HG03460 (cell line): ENCODE results near the gene FOXC2.
A peak's percentile ranks its signal among the peaks of the same experiment; 100 is the strongest.

Source experiments
- ATAC-seq: cut with Tn5 transposase; IDR thresholded peaks from one replicate; pipeline ENCODE4 v1.9.1; 2021; ENCODE audit not compliant: unreplicated experiment

Gene FOXC2

GRCh38 chr16:86555704-86556075 is 10.9 kb upstream of the FOXC2 start:
- ATAC-seq: no peak

GRCh38 chr16:86556576-86556975 is 10.1 kb upstream of the FOXC2 start:
- no peak for ATAC-seq

DNA sequence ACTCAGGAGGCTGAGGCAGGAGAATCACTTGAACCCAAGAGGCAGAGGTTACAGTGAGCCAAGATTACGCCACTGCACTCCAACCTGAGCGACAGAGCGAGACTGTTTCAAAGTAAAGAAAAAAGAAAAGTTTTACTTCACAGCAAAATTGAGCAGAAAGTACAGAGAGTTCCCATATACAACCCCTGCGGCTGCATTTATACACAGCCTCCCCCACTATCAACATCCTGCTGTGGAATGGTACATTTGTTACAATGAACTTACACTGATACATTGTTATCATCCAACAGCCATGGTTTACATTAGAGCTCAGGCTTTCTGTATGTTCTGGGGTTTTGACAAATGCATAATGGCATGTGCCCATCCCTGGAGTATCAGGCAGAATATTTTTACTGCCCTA is 9.0 kb upstream of the FOXC2 start:
- no peak for ATAC-seq

DNA sequence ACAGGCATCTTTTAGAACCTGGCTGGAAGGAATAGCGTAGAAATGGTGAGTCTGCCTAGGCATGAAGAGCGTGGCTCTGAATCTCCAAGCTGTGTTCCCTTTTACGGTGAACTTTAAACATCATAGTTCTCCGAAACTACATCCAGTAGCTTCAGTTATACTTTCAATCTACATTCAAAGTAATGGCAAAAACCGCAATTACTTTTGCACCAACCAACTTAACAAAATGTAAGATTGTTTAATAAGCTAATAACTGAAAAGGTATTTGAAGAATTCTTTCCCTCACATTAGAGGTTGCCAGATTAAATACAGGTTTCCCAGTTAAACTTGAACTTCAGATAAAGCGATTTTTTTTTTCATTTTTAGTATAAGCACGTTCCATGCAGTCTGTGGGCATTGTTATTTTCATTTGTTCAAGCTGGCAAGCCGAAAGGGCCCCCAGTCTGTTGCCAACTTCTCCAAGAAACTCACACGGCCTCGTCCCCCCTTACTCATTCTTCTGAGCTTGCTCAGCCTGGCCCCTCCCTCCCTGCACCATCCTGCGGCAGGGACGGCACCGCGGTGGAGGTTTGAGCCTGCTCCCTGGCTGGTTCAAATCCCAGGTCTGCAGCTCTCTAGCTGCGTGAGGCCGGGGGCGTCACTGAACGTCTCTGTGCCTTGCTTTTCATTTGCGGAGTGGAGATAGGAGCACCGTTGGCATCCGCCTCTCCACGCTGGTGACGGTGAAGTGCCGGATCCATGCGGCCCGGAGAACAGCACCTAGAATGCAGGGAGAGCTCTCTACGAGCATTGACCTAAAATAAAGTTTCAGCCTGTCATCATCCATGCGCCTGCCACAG is 8.1 kb upstream of the FOXC2 start:
- no peak for ATAC-seq

DNA sequence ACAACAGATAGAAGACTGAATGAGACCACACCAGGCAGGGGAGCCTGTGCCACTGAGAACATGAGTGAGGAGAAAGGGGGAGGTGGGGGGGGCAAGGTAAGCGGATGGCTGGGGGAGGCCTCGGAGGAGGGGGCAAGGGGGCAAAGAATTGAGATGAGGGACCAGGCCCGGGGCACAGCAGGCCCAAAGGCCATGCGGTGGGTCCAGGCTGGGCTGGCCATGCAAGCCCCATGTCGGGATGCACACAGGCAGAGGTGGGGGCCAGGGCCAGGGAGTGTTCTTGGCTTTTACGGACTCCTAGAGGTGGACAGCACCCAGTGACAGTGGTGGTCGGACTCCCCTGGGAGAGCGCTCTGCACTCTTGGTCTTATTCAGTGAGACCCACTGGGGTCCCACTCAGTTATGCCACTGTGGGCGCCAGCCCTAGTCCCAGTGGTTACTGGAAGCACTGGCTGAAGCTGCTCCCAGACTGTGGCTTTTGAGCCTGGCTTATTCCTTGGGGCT is 6.8 kb upstream of the FOXC2 start:
- ATAC-seq: no peak

DNA sequence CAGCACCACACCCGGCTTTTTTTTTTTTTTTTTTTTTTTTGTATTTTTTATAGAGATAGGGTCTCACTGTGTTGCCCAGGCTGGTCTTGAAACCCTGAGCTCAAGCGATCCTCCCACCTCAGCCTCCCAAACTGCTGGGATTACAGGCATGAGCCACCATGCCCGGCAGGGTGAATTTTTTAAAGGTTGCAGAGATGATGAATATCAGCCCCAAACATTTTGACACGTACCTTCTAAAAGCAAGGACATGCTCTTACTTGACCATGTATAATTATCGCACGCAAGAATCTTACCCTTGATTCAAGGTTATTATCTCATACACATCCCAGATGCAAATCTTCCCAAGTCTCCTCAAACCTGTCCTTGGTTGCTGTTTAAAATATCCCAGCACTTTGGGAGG is 4.3 kb upstream of the FOXC2 start:
- ATAC-seq: no peak

DNA sequence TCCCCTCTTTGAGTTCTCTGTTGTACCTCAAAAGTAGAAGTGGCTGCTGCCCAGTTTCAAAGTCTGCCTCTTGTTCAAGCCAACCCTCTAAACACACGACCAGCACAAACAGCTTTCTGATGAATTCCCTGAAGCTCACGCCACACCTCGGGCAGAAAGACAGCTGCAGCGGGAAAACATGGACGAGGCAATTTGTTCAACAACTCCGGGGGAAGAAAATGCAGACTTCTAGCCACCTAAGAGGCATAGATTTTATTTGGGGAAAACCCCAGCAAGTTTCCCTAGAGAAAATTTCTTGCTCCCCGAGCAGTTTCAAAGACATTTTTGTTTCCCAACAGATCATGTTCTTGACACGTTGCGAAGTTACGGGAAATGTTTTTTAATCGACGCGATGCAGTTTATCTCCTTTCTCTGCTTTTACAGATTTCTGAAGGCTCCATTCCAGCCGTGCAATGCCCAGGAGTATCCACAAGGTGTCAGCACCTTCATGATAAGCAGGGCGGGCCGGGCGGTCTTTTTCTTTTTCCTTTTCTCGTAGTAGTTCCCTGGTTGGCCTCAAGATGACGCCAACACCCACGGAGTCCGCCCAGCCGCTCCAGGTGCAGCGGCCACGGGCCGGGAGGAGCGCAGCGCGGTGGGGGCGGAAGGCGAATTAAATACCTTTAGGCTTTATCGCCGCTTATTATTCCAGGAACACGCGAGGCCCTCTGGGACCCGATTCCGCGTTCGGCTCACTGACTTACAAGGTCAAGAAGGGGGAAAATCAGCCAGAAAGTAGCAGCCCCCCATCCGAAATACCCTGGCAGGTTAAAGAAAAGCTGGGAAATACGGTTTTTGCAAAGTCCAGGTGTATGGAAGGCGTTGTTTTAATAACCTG is 2.9 kb upstream of the FOXC2 start:
- ATAC-seq: peak; percentile 65

GRCh38 chr16:86565181-86565631 is 1.4 kb upstream of the FOXC2 start:
- ATAC-seq: no peak

- ATAC-seq: no peak
These were observed 751 bp upstream of the FOXC2 start for GRCh38 chr16:86565644-86566511.

DNA sequence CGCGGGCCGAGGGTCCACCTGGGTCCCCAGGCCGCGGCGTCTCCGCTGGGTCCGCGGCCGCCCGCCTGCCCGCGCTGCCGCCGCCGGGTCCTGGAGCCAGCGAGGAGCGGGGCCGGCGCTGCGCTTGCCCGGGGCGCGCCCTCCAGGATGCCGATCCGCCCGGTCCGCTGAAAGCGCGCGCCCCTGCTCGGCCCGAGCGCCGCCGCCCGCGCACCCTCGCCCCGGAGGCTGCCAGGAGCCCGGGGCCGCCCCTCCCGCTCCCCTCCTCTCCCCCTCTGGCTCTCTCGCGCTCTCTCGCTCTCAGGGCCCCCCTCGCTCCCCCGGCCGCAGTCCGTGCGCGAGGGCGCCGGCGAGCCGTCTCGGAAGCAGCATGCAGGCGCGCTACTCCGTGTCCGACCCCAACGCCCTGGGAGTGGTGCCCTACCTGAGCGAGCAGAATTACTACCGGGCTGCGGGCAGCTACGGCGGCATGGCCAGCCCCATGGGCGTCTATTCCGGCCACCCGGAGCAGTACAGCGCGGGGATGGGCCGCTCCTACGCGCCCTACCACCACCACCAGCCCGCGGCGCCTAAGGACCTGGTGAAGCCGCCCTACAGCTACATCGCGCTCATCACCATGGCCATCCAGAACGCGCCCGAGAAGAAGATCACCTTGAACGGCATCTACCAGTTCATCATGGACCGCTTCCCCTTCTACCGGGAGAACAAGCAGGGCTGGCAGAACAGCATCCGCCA is 504 bp downstream of the FOXC2 start:
- ATAC-seq: no peak

DNA sequence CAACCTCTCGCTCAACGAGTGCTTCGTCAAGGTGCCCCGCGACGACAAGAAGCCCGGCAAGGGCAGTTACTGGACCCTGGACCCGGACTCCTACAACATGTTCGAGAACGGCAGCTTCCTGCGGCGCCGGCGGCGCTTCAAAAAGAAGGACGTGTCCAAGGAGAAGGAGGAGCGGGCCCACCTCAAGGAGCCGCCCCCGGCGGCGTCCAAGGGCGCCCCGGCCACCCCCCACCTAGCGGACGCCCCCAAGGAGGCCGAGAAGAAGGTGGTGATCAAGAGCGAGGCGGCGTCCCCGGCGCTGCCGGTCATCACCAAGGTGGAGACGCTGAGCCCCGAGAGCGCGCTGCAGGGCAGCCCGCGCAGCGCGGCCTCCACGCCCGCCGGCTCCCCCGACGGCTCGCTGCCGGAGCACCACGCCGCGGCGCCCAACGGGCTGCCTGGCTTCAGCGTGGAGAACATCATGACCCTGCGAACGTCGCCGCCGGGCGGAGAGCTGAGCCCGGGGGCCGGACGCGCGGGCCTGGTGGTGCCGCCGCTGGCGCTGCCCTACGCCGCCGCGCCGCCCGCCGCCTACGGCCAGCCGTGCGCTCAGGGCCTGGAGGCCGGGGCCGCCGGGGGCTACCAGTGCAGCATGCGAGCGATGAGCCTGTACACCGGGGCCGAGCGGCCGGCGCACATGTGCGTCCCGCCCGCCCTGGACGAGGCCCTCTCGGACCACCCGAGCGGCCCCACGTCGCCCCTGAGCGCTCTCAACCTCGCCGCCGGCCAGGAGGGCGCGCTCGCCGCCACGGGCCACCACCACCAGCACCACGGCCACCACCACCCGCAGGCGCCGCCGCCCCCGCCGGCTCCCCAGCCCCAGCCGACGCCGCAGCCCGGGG is 1.3 kb downstream of the FOXC2 start:
- no peak for ATAC-seq

DNA sequence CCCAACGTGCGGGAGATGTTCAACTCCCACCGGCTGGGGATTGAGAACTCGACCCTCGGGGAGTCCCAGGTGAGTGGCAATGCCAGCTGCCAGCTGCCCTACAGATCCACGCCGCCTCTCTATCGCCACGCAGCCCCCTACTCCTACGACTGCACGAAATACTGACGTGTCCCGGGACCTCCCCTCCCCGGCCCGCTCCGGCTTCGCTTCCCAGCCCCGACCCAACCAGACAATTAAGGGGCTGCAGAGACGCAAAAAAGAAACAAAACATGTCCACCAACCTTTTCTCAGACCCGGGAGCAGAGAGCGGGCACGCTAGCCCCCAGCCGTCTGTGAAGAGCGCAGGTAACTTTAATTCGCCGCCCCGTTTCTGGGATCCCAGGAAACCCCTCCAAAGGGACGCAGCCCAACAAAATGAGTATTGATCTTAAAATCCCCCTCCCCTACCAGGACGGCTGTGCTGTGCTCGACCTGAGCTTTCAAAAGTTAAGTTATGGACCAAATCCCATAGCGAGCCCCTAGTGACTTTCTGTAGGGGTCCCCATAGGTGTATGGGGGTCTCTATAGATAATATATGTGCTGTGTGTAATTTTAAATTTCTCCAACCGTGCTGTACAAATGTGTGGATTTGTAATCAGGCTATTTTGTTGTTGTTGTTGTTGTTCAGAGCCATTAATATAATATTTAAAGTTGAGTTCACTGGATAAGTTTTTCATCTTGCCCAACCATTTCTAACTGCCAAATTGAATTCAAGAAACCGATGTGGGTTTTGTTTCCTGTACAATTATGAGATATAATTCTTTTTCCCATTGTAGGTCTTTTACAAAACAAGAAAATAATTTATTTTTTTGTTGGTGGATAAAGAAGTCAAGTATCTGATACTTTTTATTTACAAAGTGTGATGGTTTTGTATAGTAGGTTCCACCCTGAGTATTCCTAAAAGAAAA is 2.3 kb downstream of the FOXC2 start:
- ATAC-seq: no peak

DNA sequence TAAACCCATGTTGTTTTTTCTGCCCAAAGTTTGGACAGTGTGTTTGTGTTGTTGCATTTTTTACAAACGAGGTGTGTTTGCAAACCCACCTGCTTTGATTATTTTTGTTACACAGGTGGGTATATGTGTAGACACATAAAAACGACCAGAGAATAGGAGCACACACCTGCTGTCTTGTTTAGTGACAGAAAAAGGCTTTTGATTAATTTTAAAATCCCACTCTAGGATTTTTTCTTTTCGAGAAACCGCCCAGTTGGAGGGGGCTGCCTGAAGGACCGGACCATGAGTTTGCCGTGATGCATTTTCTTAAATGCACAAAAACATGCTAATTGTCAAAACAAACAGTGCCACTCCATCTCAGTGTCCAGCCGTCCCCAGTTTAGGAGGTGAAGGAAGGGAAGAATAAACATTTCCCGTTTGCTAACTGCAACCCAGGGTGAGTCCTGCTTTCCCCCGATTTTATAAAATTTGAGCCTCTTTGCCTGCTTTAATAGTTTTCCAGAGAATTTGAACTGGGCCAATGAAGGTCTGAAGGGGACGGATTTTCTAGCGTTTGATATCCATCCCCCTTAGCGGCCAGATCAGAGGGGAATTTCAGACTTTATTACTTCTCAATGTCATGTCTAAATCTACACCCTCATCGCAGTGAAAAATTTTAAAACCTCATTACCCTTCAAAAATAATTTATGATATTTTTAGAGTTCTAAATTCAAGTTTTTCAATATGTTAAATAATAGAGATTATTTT is 3.2 kb downstream of the FOXC2 start:
- ATAC-seq: no peak

DNA sequence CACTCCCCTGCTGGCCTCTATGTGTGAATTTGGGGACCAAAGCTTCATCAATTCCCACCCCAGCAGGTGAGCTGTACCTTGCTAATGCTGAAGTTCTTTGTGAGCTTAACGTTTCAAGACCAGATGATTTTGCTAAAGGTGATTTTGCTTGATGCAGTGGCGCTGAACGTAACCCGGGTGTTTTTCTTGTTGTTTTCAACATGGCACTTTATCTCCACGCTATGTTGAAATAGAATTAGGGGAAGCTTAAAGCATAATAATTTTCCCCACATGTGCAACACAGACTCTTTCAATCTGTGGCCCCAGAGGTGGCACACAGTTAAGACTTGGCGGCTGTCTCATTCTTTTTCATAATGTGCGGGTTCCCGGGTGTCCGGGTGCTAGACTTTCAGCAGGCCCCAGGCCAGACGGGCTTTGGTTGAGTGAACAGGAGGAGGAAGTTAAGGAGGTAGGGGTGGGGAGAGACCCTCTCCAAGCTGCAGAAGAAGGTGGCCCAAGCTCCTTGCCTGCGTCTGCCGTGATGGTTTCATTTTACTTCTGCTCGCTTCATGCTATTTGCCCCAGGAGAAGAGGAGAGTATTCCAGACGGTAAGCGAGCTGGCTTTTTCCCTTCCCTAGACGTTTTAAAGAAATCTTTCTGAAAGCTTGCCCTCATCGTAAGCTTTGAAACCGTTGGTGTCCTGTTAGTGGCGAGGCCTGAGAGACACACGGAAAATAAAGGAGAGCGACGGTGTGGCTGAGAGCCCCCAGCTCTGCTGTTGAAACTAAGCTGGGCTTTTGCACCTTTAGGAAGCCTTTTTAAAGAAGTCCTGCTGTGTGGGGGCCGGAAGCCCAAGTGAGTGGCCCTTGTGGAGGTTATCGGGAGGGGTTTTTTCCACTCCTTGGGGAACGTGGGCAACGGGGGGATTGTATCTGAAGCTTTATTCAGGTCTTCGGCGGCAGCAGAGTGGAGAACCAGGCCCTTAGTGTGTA is 4.2 kb downstream of the FOXC2 start:
- no peak for ATAC-seq

DNA sequence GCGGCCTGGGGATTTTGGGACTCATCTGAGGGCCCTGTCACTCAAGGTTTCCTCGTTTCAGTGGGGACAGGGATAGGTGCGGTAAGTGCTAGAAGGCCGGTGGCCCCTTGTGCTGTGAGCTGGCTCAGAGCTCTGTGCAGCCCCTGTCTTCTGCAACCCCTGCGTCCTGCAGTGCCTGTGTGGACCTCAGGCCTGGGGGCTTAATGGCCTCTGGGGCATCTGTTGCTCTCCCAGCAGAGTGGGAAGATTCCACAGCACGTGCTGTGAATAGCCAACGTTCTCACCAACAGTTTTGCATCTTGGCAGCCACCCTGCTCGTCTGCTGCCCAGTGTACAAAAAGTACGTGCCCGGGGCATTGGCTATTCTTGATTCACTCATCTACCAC is 4.9 kb downstream of the FOXC2 start:
- ATAC-seq: no peak

DNA sequence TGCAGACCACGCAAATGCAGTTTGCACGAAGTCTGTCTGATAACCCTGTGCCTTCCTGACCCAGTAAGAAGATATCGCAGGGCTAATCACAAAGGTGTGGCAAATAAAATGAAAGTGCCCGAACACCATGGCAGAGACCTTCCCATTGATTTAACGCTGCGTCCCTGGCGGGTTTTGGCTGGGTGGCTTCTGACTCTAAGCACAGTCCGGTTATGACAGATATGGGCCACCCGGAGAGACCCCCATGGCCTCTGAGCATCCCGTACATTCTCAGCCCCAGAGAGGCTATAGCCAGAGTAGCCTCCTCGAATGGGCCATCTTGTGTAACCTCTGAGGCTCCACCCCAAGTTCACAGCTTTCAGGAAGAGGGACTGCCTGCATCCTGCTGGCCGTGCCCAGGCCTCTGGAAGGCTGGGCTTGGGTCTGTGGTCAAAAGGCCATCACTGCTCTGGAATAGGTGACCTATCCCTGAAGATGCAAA is 5.5 kb downstream of the FOXC2 start:
- ATAC-seq: no peak
